Activated CD4-positive, alpha-beta T cell treated with anti-CD3 and anti-CD28 coated beads, Interleukin-2, amount 50 U/mL, for 48 hours (primary cell): ENCODE data around the gene PRG3.
"Not testable (repeated sequence)": the region's sequence is repeated elsewhere in the genome, so short reads cannot be mapped to it uniquely, and the experiment has no call there.

Source experiments
- DNase-seq, 2 experiments: peaks; one replicate each; pipeline ENCODE4 v3.0.0-alpha.2; 2020

Gene PRG3

DNA sequence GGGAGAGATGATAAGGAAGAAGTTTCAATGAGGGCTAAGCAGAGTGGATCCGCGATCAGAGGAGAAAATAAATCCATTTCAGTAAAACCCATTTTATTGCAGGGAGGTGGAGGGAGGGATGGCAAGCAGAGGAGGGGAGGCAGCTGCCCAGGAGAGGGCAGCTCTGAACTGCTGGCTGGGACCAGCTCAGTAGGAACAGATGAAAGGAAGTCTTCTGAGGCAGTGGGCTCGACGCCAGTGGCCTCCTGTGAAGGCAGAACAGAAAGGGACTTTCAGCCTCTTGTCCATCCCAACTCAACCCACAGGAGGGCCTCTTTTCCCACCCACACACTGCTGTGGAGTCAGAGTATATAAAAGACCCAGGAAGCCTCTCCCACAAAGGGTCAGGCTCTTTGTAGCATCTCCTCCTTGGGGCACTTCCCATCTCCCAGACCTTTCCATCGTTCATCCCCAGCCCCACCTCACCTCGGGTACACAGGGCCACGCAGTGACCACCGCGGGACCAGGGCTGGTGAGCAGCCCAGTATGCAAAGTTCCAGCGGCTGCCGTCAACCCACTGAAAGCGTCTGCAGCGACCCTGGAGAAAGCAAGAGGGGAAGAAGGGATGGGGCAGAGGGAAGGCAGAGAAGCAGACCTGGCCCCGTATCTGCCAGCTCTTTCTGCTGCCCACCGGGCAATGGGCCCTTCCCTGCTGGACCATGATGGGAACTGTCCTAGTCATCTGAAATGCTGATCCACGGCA, 6.5 kb upstream of the PRG3 start:
- no peak for DNase-seq

DNA sequence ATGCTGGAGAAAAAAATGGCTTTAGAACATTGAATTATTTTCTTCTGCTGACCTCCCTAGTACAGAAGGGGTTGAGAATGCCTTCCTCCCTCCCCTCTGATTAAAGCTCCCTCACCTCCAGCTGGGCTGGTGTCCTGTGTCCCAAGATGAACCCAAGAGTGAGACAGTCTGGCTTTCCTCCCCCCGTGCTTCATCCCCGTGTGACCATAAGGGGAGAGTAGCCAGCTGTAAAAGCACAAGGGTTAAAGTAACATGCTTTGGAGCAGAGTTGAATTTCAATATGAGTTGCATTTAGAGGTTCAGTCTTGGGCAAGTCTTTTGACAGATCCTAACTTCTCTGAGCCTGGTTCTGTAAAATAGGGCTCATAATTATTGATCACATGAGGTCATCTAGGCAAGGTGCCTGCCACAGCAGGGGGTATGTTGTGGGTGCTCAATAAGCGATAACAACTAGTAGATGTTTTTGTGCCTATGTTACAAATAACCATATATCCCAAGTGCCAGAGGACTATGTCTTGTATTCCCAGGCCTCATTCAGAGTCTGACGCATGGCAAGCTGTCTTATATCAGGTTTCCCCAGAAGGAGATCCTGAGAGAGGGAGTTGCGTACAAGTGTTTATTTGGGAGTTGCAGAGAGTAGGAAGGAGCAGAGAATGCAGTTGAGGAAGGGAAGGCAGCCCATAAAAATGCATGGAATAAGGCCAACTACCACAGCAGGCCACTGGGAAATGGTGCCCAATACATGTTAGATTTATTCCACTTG, 5.4 kb upstream of the PRG3 start:
- DNase-seq = no peak

DNA sequence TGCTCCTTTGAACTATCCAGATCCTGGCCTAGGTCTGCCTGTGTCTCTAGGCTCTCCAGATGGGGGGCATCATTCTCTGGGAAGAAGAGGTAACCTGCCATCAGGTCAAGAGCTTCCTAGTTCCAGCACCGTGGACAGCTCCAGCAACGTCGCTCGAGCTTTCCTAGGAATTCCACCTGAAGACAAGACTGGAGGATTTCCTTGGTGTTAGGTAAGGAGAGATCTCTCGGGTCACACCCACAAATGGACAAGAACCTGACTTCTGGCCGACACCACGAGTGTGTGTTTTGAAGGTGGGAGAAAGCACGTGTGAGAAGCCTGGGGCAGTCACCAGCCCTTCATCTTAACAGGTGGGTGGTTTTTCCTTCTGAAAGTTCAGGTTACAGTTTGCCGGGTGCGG, 1.2 kb downstream of the PRG3 start:
- no peak for DNase-seq

DNA sequence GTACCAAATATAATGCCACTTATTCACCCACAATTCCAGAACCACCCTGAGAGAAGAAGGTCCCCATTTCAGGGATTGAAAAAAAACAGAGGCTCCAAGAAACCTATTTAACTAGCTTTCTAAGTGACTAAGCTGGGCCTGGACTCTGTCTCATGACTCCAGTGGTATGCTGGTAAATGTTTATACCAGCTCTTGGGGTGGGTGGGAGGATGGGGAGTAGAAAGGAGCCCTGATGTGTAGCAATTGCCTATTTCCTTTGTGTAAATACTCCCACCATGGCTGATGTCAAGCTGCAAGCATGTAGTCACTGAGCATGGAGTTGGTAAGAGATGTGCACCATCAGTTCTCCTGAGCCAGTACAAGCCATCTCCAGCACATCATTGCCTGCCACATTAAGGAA, 2.8 kb downstream of the PRG3 start:
- no peak for DNase-seq

DNA sequence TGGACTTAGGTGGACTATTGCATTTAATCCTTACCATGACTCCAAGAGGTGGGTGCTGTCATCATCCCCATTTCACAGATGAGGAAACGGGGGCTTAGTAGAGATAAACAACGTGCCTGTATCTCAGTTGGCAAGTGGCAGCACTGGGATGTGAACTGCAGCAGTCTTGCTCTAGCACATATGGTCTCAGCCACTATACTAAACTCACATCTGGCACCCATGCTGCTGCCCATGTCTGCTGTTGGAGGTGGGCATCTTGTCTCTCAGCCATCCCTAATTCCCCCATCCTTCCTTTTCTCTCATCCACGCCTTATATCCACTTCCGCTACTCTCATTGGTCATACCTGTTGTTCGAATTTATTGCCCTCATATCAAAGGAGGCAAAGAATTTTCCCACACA, 3.8 kb downstream of the PRG3 start:
- no peak for DNase-seq

DNA sequence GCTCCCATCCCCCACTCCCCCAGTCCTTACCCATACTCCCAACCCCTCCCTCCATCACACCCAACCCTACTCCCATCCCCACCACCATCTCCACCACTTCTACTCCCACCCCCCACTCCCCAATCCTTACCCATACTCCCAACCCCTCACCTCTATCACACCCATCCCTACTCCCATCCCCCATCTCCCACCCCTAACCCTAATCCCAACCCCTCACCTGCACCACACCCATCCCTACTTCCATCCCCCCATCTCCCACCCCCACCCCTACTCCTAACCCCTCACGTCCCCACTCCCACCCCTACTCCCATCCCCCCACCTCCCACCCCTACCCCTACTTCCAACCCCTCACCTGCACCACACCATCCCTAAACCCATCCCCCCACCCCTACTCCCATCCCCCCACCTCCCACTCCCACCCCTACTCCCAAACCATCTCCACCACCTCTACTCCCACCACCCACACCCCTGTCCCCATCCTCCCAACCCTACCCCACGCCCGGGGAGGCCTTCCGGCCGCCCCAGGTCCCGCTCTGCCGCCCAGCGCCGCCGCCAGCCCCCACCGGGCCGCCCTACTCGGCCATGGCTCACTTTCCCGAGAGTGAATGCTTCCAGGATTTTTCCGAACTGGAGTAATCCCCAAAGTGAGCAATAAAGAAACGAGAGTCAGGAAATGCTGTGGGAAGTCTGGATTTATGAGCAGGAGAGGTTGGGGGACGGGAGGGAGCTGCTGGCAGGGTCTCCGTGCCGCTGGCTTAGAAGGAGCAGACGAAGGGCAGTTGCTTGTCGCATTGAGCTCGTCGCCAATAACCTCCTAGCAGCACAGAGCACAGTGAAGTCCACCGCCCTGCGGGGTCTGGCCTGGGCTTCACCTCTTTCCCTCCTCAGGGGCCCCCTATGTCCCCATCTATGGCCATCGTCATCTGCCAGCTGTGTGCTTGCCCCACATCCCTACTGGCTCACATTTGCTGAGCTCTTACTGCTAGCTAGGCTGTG, 4.6 kb downstream of the PRG3 start:
- DNase-seq = no peak

DNA sequence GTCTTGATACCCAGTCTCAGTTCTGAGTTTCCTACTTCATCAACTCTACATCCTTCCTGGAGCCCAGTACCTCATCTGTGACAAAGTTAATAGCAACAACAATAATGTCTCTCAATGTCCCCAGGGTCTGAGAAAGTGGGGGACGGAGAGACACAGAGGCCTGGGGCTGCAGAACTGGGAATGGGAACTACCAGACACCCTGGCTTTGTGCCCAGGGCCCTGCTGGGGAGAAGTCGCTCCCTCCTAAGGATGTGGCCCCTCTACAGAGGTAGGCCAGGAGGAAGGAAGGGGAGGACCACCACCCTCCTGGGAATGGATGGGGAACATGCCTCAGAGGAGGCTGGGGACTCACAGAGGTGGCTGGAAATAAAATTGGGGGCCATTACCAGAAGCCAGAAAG, 5.5 kb downstream of the PRG3 start:
- DNase-seq = no peak

DNA sequence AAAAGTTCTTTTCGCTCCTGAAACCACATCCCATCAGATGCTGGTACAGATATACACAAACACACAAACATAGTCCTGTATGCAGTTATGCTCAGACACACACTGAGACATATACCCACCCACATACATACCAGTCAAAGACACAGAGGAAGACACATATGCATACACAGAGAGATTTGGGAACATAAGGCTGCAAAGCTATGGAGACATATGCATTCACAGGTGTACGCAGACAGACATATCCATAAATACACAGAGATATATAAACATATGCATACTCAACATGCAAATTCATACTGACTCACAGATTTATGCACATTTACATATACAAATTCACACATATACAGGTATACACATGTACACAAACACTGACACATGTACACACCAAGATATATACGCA, 6.0 kb downstream of the PRG3 start:
- no peak for DNase-seq

DNA sequence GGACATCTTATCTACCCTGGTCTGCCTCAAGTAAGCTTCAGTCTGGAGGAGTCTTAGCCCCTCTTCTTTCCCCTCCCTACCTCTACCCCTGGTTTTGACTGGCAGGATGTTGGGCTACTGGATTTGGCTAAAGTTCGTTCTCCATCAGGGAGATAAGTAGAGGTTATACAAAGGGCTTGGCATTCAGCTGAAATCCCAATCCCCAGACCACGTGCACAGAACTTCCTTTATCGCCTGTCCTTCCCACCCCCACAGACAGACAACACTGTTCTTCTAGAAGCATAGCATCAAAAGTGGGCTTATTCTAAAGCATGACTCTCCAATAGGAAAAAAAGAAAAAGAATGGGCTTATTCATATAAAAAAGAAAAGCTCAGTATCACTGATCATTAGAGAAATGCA, 7.8 kb downstream of the PRG3 start:
- DNase-seq = no peak

DNA sequence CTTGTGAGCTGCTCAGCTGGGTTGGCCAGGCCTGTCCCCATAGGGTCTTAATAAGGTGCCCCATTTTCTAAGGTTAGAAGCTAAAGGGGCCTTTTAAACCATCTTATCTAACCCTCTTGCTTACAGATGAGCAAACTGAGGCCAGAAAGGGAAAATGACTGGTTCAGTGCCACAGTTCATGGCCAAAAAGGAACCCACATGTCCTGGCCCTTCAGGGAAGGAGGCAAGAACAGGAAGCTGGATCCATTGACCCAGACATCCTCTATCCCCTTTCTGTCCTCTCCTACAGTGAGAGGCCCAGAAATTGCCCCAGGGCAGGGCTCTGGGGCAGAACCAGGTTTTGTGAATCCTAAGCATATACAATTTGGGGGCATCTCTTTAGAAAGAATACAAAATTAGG, 10.0 kb downstream of the PRG3 start:
- DNase-seq = no peak

DNA sequence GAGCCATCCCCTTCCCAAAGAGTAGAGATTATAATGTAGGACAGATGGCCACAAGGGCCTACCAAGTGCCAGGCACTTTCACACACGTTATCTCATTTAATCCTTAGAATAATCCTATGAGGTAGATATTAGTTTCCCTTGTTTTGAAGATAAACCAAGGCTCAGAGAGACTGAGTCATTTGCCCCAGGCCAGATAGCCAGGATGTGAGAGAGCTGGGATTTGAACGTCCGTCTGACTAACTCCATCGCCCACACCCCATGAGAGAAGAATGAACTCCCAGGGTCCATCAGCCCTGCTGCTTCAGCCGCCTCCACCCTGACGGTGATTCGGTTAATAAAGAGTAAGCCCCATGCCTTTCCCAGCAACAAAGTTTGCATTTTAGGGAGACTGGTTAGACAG, 10.7 kb downstream of the PRG3 start:
- no peak for DNase-seq

DNA sequence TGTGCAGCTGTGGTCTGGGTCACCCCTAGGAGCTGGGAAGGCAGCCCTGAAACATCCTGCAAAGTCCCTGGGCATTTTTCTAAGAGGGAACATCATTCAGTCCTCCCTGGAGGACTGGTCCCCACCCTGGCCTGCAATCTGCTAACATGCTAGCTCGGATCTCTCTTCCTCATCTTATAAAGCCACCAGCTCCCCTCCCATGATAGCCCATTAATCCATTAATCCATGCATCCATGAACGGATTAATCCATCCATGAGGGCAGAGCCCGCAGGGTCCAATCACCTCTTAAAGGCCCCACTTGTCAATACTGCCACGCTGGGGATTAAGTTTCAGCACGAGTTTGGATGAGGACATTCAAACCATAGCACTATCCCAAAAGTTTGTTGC, 12.1 kb downstream of the PRG3 start:
- no peak for DNase-seq

DNA sequence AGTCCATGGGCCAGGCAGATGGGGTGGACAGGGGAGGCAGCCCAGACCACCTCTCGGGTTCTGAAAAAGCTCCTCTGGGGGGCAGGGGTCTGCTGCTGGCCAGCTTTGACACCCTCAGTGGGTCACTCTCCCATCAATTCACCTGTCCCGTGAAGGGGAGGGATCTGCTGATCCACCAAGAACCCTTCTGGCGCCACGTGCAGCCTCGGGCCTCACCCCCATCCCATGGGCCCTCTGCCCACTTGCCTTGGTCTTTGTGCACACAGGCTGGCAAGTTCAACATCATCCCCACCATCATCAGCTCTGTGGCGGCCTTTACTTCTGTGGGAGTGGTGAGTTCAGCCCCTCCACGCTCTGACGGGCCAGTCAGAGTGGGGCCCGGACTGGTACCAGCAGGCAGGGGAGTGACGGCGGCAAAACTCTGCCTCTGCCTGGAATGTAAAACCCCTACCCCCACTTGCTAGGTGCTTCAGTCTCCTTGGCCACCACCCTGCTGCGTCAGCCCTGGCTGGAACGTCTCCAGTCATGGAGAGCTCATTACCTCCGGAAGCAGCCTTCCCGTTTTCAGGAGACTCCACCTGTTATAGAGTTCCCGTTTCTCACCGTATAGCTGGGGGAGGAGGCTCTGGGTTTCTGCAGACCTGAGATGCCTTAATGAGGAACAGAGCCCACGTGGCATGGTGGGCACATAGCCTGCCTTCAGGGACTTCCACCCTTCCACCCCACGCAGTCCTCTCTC, 12.7 kb downstream of the PRG3 start:
- DNase-seq = no peak

DNA sequence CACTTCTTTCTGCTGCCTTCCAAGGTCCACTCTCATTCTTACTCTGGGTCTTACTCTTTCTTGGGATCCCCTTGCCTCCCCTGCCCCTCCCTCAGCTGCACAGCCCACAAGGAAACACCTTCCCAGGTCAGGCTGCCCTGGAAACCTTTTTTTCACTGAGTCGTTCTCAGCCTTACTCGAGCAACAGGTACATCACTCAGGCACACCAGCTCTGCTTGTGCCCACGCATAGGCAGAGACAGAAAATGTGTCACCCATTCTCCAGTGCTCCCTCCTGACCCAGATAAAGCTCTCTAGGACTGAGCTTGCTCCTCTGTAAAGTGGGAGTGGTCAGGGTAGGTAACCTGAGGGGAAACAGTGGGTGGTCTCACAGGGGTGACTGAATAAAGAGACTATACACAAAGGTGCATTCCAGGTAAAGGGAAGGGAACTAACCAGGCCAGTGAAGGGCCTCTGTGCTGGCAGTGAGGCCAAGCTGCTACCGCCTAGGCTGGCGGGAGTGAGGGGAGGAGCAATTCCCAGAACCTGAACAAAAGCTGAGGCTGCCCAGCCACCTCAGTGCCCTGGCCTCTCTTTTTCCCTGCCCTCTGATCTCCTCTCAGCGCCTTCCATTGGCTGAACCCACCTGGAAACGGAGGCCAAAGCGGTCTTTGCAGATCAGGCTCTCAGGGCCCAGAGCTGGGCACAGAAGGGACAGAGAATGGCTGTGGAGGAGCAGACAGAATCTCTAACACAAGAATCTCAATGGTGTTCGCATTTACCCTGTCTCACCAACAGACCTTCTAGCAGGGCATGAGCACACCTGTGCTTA, 15.9 kb downstream of the PRG3 start:
- DNase-seq = no peak

DNA sequence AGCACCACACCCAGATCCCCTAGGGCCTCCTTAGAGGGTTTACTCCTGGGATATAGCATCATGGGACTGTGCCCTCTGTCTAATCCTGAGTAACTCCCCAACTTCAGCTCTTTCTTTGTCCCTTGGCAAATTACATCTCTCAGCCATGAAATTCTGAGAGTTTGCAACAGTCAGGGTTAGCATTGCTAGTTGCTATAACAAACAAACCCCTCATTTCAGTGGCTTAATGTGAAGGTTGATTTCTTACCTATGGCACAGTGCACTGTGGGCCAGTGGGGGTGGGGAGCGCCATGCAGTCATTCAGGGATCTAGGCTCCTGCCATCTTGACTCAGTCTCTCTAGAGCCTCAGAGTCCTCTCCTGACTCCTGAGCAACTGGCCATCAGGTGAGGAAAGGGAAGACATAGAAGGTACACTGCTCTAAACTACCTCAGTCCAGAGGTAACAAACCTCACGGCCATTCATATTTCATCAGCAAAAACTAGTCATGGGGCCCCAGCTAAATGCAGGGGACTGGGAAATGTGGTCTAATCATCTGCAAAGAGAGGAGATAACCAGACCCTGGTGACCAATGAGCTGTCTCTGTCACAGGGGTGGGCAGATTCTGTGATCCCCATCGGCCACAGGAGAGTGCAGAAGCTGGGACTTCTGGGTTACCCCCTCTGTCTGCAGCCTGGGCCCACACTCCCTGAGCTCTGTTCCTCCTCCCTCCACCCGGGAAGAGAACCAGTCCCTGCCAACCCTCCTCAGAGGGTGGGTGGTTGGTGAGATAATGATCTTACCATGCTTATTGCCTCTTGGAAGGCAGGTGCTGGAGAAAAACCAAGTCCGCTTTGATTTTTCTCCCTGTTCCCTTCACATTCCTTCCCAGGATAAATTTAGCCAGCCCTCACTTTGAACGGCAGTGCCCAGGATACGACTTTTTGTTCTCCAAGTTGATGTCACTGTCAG, 17.5 kb downstream of the PRG3 start:
- DNase-seq = no peak

DNA sequence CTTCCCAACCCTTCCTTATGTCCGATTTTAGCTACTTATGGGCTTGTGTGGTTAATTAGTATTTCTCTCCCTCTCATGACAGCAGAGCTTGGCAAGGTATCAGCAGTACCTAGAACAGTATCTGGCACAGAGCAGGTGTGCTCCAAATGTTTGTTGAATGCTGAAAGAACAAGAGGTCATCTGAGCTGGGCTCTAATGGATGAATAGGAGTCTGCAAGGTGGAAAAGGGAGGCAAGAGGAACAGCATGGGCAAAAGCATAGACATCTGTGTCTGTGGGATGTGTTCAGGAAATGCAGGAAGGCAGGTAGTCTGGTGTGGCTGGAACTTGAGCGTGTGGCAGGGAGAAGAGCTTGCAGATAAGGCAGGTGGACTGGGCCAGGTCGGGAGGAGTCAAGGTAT, 19.0 kb downstream of the PRG3 start:
- DNase-seq = no peak

DNA sequence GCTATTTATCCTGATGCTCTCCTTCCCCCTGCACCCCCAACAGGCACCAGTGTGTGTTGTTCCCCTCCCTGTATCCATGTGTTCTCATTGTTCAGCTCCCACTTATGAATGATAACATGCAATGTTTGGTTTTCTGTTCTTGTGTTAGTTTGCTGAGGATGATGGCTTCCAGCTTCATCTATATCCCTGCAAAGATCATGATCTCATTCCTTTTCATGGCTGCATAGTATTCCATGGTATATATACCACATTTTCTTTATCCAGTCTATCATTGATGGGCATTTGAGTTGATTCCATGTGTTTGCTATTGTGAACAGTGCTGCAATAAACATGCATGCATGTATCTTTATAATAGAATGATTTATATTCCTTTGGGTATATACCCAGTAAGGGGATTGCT, 19.5 kb downstream of the PRG3 start:
- not testable (repeated sequence) for DNase-seq

DNA sequence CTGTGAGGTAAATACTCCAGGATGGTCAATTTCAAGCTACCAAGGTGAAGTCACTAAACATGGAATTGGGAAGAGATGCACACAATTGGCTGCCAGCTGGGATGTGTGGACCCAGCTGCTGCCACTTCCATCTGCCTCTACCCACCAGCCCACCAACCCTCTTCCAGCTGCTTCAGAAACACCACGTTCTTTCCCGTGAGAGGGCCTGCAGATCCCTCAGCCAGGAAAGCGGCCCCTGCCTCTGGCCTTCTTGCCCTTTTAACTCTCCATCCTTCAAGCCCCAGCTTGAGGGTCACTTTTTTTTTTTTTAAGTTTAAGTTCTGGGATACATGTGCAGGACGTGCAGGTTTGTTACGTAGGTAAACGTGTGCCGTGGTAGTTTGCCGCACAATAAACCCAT, 20.0 kb downstream of the PRG3 start:
- no peak for DNase-seq

DNA sequence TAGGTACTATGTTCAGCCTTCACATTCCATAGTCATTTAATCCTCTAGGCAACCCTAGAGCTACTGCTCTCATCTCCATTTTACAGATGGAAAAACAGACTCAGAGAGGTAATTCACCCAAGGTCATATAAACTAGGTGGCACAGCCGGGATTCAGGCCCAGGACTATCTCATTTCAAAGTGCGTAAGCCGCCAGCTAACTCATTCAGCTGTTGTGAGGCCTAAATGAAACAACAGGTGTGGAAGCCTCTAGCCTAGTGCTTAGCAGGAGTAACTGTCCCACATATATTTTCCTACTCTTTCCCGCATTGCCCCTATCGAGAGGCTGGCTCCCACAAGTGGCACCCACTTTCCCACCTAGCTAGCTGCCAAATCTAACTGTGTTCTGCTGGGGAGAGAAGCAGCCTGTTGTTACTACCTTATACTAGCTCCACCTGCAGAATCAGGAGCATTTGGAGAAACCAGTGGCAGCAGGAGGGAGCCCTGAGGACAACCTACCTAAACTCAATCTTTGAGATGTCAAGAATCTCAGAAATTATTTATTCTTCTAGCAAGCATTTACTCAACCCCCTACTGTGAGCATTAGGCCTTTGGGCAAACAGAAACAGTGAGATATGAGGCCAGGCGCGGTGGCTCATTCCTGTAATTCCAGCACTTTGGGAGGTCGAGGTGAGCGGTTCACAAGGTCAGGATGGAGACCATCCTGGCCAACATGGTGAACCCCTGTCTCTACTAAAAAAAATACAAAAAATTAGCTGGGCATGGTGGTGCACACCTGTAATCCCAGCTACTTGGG, 20.9 kb downstream of the PRG3 start:
- DNase-seq = no peak

DNA sequence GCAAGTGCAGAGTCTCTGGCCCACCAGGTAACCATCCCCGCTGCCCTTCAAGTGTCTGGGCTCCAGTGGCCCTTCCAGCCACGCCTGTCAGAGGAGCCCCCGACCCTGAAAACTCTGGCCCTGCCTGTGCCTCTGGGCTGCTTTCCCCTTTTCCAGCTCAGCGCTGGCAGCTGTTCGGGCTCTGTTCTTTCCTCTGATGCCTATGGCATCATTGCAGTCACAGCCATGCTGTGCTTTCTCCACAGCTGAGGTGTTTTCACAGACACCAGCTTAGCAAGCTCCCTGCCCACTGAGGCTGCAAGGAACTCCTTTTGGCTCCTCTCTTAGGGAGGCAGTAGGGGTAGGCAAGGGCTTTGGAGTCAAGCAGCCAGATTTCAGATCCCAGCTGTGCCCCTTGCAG, 21.6 kb downstream of the PRG3 start:
- DNase-seq = no peak
